Renal pelvis (tissue), 4 donors: ENCODE measurements around the gene KCNC4. TPM values are rescaled to one million over a fixed set of nuclear protein-coding genes. Genes with fewer than 3 reads are reported as not detected.

Experiments used
- DNase-seq: peaks from one replicate; pipeline ENCODE4 v3.0.0-alpha.2; 2013
- polyA plus RNA-seq, 3 donors: library from polyadenylated mRNA; unstranded; fragments of 120-200 nt; gene quantifications; one replicate each; pipeline ENCODE4 v1.2.1, GENCODE V29; 2013; ENCODE audit not compliant: insufficient read length in 3 of 3

Gene KCNC4
- polyA plus RNA-seq, 3 donors = 5.0 to 8.1 (median 7.6) TPM

DNA sequence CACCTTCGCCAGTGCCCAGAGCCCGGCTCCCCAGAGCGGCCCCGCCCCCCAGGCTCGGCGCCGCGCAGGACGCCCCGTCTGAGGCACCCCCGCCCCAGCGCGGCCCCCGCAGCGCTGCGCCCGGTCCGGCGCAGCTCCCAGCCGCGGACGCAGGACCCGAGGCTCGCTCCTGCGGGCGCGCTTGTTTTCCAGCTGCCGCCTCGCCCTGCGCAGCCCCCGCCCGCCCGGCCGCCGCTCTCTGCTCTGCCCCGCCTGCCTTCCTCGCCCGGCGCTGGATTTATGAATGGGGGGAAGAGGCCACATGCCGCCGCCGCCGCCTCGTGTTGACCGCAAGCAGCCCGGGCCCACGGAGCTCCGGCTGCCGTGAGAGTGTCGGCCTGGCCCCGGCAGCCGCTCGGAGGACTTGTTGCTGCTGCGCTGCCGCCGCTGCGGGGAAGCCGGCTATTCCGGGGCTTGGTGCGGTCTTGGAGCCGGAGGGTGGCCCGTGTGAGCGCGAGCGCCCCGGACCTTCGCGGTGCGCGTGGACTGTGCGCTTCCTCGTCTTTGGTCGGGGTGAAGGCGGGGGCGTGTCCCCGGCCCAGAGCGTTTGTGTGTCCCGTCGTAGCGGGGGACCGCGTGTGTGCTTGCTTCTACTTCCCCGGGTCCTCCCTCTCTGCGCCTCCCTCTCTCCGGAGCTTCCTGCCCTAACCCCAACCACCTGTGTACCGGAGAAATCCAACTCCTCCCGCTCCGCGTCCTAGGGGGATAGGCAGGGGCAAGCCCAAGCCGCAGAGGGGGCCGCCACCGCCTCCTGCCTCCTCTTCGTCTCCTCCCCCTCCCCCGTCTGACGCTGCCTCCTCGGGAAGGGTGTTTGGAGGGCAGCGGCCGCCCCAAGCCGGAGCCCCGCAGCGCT, 736 bp downstream of the KCNC4 start:
- peak; percentile 28 for DNase-seq

DNA sequence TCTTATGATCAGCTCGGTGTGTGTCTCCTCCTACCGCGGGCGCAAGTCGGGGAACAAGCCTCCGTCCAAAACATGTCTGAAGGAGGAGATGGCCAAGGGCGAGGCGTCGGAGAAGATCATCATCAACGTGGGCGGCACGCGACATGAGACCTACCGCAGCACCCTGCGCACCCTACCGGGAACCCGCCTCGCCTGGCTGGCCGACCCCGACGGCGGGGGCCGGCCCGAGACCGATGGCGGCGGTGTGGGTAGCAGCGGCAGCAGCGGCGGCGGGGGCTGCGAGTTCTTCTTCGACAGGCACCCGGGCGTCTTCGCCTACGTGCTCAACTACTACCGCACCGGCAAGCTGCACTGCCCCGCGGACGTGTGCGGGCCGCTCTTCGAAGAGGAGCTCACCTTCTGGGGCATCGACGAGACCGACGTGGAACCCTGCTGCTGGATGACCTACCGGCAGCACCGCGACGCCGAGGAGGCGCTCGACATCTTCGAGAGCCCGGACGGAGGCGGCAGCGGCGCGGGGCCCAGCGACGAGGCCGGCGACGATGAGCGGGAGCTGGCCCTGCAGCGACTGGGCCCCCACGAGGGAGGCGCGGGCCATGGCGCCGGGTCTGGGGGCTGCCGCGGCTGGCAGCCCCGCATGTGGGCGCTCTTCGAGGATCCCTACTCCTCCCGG, 1.5 kb downstream of the KCNC4 start:
- DNase-seq = no peak

DNA sequence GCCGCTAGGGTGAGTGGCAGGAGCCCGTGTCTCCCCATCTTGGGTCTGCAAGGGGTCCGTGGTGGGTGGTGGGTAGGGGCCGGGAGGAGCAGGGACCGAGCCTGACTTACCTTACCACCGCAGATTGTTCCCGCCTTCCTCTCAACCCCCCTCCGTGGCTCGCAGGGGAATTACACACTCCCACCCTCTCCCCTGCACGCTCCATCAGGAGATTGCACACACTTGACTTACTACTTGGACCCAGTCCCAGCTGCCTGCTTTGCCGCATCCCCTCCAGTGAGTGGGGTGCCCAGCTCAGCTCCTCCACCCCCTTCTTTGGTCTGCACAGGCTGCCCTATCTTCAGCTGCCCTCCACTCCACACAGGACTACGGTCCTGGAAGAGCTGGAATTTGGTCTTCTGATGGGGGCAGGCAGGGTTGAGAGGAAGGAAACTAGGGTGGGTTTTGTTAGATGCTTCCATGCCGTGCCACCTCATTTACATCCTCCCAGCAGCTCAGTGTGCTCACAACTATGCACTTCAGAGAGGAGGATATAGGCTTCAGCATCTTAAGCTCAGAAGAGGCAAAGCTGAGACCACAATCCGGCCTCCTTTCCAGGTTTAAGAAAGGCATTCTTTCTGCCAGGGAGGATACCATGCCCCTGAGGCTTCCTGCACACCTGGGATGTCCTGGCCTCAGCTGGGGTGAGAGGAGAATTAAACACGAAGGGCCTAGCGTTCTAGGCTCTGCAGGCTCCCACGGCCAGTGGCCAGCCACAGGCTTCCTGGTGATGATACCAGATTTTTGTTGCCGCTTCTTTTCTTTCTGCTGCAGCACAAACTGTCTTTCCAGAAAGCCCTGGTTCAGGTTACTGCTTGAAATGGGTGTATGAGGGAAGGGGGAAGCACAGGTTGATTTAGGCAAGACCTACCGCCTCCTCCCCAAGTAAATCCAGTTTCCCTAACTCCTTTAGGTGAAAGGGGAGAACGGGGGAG, 2.3 kb downstream of the KCNC4 start:
- DNase-seq = no peak

DNA sequence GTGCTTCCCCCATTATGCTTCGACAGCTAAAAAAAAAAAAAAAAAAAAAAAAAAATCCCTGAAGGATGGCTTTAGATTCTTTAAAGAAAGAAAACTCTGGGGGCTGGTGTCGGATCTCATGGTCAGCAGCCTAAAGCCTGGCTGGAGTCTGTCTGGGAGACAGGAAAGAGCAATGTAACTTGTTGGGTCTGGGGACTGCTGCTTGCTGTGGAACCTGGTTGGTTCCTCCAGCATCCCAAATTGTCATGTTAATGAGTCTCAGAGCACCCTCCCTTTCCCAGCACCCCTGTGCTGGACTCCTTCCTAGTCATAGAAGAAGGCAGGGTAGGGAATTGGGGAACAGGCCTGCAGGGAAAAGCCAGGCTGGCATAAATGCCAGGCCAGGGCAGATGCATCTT, 3.0 kb downstream of the KCNC4 start:
- DNase-seq = no peak

DNA sequence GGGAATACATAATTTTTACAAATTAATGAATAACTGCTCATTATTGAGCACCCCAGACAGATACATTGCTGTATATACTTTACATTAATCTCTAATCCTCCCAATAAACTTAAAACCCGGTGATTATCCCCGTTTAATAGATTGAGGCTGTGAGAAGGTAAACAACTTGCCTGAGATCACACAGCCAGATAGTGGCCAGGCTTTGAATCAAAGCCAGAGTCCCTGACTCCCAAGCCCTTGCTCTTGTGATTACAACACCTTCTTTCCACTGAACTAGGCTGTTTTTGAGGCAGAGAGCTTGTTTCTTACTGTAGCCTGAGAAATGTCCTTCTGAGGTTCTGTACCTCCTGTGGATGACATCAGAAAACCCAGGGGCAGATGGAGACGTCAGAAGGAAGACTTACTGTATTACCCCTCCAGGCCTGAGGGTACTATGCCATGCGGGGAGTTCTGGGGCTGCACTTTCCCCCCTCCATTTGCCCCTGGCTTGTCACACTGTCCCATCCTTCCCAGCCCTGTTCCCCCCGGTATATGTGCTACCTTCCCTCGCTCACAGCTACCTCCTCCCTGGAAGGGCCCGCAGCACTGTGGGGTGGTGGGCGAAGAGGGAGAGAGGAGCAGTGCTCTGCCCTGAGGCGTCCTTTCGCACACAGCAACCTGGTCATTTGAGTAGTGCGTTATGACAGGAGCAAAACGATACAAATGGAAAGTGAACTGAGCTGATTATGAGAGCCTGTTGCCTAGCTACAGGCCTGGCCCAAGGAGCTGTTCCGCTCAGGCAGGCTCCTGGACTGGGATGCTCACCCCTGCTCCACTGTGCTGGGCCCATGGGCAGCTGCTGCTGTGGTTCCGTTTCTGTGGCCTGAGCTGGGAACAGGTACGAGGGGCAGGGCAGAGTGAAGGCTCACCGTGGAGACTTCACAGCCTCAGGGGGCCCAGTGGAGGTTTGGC, 4.6 kb downstream of the KCNC4 start:
- DNase-seq = no peak

DNA sequence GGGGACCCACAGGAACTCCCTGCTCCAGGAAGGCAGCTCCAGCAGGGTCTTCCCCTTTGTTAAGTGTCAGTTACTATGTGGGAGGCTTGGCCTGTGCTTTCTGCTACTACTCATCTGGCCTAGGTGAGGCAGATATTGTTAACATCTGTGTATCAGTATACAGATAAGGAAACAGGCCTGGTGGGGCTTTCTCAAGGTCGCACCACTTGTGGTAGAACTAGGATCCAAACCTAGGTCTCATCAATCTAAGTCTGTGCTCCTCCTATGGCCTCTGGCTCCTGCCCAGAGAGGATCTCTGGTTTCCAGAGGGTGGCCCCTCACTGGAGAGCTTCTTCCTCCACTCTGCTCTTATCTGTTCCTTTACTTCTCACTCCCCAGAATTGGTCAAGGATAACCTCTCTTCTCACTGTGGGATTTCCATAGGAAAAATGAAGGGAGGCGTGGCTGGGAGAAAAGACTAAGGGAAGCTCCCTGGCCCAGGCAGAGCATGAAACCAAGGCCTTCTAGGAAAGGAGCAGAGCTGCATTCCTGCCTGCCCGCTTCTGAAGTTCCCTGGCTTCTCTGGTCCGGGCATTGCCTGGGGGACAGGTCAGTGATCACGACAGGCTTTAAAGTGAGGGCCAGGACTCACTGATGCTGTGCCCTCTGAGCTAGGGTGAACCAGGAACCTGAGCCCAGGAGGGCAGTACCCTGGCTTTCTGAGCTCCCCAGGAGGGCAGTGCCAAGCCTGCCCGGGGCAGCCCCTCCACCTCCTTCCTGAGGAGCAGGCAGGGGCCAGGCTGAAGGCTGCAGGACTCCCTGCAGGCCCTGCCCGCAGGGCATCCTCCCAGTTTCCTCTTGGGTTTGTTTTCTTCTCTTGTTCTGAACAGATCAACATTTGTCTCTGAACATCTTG, 5.8 kb downstream of the KCNC4 start:
- DNase-seq = no peak

DNA sequence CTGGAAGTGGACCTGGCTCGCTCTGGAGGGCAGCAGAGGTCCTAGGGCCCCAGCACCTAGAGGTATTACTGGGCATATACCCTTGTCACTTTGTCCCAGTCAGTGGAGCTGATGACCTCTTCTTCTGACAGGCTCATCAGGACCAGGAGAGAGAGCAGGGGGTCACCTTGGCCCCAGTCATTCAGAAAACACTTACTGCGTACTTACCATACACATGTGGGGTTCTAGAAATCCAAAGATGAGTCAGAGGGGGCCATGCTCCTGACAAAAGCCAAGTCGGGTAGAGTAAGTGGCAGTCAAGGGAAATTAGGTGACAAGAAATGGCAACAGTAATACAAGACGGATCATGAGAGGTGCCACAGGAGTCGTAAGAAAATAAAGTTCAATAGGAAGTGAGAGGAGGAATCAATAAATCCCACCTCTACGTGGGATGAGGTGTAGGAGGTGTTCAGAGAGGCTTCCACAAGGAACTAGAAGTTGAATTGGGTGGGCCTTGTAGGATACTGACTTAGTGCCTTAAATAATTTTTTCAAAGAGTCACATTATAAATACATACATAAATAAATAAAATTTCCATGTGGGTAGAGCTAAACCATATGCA, 6.8 kb downstream of the KCNC4 start:
- no peak for DNase-seq

DNA sequence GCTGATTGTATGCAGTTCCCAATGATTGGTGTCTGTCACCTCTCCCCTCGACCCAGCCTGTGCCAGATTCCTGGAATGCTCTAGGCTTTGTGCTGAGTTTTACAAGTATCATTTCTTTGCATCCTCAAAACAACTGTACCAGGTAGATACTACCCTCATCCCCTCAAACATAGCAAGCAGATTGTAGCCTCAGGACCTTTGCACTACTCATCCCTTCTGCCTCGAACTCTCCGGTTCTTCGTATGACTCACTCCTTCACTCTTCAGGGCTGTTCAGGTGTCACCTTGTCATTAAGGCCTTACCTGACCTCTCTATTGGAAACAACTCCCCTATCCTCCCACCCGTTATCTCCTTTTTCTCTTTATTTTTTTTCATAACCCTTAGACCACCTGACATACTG, 8.0 kb downstream of the KCNC4 start:
- DNase-seq = no peak

DNA sequence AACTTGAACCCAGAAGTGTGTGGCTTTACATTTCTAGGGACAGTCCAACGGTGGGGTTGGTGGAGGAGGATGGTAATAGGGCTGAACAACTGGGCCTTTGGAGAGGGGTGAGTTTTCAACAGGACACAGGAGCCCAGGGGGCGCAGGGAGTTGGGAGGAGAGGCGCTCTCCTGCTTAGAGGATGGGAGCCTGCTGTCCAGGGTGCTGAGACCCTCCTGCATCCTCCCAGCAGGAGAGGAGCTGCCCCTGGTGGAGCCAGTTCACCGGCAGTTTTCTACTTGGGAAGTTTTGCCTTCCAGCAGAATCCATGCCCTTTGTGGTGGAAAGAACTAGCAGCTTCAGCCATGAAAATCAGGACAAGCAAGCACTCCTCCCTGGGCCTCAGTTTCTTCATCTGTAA, 8.6 kb downstream of the KCNC4 start:
- DNase-seq = peak; percentile 47

DNA sequence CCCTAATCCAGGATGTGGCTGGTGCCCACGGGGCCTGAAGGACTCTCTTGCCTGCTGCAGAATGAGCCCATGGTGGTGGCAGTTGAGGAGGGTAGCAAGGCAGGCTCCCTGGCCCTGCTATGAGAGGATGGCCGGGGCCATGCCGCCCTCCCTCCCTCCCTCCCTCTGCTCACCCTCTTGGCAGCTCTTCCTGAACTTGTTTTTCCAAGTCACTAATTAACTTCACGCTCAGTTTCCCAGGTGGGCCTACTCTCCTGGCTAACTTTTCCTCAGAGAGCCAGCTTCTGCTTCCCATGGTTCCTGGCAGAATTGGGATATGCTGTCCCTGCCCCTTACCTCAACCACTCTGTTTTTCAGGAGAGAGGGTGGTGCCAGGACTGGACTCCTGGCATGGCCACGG, 10.2 kb downstream of the KCNC4 start:
- DNase-seq = no peak

DNA sequence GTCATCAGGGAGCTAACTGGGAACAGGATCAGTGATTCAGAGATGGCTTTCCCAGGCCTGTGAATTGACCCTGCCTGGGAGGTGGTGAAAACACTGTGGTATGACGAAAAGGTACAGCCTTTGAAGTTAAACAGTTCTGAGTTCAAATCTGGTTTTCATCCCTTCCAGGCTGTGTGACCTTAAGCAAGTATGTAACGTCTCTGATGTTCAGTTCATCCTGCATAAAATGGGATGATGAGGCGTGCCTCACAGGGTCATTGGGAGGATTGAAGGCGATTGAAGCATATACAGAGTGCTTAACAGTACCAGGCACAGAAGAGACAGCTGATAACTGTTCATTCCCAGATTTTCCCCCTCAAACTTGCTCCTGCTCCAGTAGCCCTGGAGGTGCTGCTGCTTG, 11.0 kb downstream of the KCNC4 start:
- no peak for DNase-seq

DNA sequence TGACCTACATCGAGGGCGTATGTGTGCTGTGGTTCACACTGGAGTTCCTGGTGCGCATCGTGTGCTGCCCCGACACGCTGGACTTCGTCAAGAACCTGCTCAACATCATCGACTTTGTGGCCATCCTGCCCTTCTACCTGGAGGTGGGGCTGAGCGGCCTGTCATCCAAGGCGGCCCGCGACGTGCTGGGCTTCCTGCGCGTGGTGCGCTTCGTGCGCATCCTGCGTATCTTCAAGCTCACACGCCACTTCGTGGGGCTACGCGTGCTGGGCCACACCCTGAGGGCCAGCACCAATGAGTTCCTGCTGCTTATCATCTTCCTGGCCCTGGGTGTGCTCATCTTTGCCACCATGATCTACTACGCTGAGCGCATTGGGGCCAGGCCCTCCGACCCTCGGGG, 13.0 kb downstream of the KCNC4 start:
- DNase-seq = no peak

DNA sequence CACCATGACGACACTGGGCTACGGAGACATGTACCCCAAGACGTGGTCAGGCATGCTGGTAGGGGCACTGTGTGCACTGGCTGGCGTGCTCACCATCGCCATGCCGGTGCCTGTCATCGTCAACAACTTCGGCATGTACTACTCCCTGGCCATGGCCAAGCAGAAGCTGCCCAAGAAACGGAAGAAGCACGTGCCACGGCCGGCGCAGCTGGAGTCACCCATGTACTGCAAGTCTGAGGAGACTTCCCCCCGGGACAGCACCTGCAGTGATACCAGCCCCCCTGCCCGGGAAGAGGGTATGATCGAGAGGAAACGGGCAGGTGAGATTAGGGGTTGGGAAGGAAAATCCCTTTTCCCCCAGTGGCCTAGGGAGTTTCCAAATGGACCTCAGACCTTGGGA, 13.5 kb downstream of the KCNC4 start:
- DNase-seq = no peak

DNA sequence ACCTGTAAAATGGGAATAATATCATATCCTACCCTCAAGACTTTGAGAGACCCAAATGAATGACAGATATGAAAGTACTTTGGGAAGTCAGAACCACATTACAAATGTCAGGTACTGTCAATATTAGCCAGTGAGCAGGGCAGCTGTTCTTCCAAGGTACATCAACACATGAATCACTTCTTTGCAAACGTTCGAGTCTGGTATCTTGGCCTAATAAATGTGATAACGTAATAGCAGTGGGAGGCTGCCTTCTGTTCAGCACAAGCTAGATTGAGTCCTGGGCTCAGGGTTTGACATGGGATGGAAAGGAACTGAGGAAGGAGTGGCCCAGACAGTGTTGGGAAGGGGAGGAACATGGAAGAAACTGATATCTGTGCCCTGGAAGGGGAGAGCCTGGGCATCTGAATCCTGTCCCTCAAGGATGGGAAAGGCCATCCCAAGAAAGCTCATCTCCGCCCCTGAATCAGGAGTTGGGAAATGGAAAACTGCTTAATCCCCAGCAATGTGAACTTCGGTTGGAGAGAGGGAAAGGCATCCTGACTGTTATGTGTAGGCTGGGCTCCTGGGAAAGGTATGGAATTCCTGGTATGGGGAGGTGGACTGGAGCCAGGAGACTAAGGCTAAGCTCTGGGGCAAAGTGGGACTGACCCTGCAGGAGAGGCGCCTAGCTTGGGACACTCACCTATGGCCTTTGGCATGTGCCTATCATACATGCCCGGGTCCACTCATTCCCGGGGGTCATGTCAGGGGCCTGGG, 14.3 kb downstream of the KCNC4 start:
- no peak for DNase-seq

DNA sequence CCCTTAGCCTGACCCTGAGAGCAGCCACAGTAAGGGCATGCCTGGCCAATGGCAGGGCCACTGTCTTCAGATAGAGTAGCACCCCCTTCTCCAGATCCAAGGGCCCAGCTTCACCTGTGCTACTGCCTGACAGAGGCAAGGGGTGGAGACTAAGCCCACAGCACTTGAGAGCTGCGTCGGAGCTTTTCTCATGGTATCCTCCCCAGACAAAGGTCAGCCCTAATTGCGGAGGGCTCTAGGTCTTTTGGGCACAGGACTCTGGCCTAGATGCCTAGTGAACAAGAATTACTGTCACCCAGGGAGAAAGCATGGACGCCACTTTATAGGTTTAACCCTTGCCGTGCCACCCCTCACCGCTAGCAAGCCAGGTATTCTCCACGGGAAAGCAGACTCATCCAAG, 15.1 kb downstream of the KCNC4 start:
- no peak for DNase-seq

DNA sequence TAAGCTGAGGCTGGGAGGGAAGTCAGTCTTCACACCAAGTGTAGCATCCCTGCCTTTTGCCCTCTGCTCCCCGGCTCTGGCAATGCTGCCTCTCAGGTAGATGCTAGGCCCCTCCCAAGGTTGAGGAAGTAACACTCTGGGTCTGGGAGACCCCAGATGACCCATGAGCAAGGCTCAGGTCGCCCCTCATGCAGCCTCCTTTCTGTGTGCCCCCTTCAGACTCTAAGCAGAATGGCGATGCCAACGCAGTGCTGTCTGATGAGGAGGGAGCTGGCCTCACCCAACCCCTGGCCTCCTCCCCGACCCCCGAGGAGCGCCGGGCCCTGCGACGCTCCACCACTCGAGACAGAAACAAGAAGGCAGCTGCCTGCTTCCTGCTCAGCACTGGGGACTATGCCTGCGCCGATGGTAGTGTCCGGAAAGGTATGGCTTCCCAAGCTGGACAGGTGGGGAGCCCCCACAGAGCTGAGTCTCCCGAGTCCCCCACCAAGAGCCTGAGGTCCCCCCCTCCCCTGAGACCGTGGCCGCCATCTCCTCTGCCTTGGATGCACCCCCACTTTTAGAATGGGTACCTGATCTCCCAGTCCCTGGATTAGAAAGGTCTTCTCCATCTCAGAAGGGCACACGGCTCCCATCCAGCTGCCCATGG, 15.8 kb downstream of the KCNC4 start:
- DNase-seq = no peak

DNA sequence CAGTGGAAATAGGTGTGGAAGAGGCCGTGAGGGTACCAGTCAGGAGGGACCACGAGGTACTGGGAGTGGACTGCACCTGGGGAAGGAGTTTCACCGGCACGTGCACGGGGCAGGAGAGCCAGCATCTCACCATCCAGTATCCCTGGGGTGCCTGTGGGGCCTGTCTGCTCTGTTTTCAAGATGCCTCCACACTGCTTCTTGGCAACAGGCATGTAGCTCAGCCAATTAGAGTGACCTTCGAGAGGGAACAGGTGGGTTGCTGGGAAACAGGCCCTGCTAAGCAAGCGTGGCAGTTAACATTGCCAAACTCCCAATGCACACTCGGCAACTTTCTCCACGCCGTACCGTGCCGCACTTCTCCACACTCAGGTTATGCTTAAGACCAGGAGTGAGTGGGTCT, 17.7 kb downstream of the KCNC4 start:
- DNase-seq = no peak

DNA sequence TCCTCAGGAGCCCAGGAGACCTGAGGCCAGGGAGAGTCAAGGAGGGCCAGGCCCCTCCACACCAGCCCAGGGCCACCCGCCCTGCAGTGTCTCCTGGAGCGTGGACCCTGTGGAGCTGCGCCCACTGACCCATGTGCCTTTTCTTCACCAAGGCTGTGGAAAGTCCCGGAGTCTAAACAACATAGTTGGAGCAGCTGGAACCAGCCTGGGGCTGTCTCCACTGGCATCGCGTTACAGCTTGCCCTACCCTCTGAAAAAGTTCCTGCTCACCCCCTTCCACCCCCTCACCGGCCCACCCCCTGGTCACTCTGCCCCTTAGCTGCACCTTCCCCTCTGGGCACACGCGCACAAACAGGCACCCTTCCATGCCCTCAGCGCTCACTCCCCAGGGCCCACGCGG, 18.3 kb downstream of the KCNC4 start:
- no peak for DNase-seq
